GM21717 (cell line): Measurements from ENCODE around the gene MT1G.
"Not testable (repeated sequence)": the region's sequence is repeated elsewhere in the genome, so short reads cannot be mapped to it uniquely, and the experiment has no call there.

ENCODE experiments used
- ATAC-seq: cut with Tn5 transposase; IDR thresholded peaks from one replicate; pipeline ENCODE4 v1.9.1; 2021; ENCODE audit warnings: mild to moderate bottlenecking, moderate library complexity; ENCODE audit not compliant: unreplicated experiment

MT1G gene

DNA sequence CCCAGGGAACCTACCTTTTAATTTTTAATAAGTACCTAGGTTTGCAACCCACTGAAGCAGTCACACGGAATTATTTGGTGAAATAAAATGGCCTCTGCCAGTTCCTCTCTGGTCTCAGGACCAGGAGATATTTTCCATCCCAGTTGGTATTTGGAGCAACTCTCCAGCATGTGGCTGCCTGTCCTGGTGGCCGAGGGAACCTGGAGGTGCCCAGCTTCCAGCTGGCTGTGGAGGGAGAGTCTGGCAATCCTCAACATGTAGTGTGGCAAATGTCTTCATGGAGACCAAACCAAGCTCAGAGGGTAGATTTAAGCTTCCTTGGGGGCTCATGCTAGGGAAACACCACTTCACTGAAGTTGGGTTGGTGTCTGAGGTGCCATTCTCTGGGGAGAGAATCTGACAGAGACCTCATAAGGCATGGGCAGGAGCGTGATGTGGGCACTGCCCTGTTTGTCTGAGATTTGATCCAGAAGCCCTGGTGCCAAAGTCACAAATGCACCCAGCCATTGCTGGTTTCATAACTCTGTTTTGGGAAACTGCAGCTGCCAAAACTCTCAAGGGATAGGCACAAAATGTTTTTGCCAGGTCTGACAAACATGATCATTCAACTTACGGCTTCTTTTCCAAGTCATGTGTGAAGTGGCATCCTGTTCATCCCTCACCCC lies 17.2 kb upstream of the MT1G start:
- no peak for ATAC-seq

GRCh38 chr16:56684256-56684925 lies 16.5 kb upstream of the MT1G start:
- ATAC-seq, result no peak

DNA sequence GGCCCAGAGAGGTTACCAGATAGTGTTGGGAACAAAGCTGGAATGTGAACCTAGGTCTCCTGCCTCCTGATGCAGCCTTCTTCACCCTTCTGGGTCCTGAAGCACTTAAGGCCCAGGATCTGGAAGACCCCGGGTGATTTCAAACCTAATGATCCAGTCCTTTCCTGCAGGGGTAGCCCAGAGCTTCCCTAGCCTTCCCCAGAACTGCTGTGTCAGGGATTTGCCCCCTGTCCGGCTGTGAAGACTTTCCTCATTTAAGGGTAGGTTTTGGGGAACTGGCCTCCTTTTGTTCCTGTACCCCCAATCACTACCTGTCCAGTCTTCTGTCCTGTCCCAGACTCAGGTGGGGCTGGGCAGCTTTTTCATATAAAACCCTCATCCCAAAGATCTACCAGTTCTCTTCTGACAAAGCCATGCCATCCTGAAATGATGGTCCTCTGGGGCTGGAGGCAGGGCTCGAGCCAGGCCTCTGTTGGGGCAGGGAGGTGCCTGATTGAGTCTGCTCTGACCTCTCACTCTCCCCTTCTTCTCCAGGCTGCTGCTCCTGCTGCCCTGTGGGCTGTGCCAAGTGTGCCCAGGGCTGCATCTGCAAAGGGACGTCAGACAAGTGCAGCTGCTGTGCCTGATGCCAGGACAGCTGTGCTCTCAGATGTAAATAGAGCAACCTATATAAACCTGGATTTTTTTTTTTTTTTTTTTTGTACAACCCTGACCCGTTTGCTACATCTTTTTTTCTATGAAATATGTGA lies 15.7 kb upstream of the MT1G start:
- ATAC-seq, result no peak

GRCh38 chr16:56682703-56683397 lies 15.0 kb upstream of the MT1G start:
- no peak for ATAC-seq

- peak; percentile 98 for ATAC-seq
Measured at GRCh38 chr16:56681939-56682702, 14.3 kb upstream of the MT1G start, which contains the start of gene MT1X. MT1X (plus strand) TSS chr16:56682470; CDS start chr16:56682541, 71 bp downstream.

DNA sequence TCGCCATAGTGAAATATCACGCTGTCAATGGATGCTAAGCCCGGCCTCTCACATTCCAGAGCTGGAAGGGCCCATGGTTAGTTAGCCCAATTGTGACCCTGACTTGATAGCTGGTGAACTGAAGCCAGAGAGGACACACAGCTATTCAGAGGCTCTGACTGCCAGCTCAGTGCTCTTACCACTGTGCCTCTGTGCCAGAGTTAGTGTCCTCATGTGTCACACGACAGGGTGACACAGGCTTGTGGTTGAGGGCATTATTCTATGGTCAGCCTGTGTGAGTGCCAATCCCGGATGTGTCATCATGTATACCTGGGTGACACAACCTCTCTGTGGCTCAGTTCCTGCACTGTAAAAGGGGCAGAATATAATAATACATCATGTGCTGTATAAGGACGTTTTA lies 12.0 kb upstream of the MT1G start:
- no peak for ATAC-seq

DNA sequence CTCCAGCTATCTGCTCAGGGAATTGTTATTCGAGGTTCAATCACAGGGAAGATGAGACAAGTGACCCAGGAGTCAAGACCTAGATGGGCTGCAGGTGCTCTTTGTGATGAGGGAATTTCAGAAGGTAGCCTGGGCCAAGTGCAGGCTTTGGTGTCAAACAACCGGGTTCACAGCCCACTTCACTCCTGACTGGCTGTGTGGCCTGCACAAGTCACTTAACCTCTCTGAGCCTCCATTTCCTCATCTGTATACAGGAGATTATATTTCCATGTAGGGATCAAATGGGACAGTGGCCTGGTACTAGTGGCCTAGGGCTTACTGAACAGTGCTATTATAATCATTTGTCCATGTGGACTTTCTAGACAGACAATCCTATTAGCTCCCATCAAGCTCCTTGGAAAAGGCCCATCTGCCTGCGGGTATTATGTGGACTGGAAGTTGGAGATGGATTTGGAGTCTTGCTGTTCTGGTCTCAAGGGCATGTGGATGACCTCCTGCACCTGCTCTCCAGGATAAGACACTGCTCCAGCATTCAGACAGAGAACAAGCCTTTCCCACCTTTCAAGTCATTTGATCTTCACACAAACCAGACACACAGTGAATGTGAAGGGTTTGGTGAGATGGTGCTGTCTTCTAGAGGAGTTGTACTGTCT lies 11.3 kb upstream of the MT1G start:
- no peak for ATAC-seq

DNA sequence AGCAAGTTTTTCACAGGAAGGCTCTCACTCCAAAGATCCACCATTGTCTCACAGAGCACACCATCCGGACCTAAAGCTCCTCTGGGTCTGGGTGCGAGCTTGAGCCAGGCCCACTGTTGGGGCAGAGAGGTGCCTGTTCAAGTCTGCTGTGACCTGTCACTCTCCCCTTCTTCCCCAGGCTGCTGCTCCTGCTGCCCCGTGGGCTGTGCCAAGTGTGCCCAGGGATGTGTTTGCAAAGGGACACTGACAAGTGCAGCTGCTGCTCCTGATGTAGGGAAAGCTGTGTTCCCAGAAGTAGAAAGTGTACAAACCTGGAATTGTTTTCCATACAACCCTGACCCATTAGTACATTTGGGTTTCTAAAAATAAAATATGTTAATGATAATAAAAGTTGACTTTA lies 9.6 kb upstream of the MT1G start:
- no peak for ATAC-seq

DNA sequence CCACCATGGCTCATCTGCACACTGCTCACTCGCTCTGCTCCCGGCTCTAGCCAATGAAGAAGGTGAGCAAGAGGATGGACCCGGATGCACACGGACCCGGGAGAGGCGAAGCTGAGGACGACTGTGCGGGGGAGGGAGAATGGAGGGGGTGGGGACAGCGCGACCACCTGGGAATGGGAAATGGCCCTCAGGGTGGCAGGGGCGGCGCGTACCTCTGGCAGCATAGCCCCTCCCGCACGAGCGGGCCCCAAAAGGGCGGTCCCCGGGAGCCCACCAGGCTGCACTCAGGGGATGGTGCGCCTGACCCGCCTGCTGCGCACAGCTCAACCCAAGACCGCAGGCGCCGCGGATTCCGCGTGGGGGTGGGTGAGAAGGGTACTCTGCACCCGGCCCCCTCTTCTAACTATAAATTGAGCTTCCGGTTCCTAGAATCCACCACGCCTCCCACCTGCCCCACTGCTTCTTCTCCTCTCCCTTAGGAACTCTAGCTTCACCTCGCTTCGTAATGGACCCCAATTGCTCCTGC lies 7.9 kb upstream of the MT1G start:
- ATAC-seq, result no peak

GRCh38 chr16:56674570-56674969 lies 6.7 kb upstream of the MT1G start:
- ATAC-seq, result not testable (repeated sequence)

DNA sequence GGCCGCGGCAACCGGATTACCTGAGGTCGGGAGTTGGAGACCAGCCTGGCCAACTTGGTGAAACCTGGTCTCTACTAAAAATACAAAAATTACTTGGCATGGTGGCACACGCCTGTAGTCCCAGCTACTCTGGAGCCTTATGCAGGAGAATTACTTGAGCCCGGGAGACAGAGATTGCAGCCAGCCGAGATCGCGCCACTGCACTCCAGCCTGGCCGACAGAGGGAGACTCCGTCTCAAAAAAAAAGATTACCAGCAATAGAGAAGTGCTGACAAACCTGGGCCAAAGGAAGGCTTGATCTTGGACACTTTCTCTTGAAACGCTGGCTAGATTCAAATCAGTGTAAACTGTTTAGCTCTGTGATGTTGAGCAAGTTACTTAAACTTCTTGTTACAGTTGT lies 6.1 kb upstream of the MT1G start:
- ATAC-seq, result no peak

DNA sequence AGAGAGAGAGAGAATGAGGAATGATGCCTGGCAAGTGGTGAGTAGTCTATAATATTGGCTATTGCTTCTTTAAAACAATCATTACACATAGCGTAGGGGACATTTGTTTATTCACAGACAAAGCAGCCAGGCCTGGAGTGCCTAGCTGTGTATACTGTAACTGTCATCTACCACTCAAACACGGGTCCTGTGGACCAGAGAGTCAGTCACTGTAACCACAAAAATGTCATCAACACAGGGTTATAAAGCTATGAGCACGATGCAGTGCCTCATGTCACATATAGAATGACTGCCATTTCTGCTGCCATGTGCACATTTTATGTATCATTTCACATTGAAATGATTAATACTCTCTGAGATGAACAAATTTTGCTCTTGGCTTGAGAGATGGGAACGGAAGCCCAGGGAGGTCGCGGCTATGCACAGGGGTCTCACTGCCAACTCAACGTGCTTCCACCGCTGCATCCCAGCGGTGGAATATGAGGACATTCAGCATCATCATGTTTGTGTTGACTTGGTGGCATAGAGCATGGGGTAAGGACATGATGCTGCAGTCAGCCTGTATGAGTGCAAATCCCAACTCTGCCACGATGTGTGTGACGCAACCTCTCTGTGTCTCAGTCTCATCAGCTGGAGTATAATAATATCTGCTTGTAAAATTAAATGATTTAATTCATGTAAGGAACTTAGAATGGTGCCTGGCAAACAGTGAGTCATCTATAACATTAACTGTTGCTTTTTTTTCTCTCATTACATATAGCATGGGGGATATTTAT lies 5.1 kb upstream of the MT1G start:
- no peak for ATAC-seq

GRCh38 chr16:56672171-56672570 lies 4.3 kb upstream of the MT1G start:
- not testable (repeated sequence) for ATAC-seq

- ATAC-seq, result not testable (repeated sequence)
Measured at GRCh38 chr16:56671691-56672090, 3.8 kb upstream of the MT1G start.

DNA sequence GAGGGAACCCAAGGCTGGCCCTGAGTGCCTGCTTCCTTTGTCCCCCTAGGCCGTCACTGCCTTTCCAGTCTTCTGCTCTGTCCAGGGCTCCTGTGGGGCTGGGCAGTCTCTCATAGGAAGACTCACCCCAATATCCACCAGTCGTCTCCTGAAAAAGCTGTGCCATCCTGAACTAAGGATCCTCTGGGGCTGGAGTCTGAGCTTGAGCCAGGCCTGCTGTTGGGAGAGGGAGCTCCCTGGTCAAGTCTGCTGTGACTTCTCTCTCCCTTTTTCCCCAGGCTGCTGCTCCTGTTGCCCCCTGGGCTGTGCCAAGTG lies 2.7 kb upstream of the MT1G start:
- no peak for ATAC-seq

GRCh38 chr16:56669840-56670619 lies 2.2 kb upstream of the MT1G start:
- no peak for ATAC-seq

- no peak for ATAC-seq
Measured at GRCh38 chr16:56669005-56669839, 1.4 kb upstream of the MT1G start, which contains the start of gene MT1H. MT1H (plus strand) TSS chr16:56669814; CDS start chr16:56669885, 71 bp downstream.
